Activated naive CD8-positive, alpha-beta T cell treated with anti-CD3 and anti-CD28 coated beads for 36 hours (primary cell): ENCODE data around the gene GPC6. TPM values are rescaled to one million over a fixed set of nuclear protein-coding genes. Genes with fewer than 3 reads are reported as not detected.
"Not testable (repeated sequence)": the region's sequence is repeated elsewhere in the genome, so short reads cannot be mapped to it uniquely, and the experiment has no call there.

ENCODE experiments used
- DNase-seq: peaks from one replicate; pipeline ENCODE4 v3.0.0; 2021
- H3K27ac Mint-ChIP-seq: one replicate; pipeline ENCODE4 v1.8.0; 2022; ENCODE audit warnings: mild to moderate bottlenecking, moderate library complexity, mixed read lengths
- H3K27me3 Mint-ChIP-seq: one replicate; pipeline ENCODE4 v1.8.0; 2022; ENCODE audit warnings: mild to moderate bottlenecking, mixed read lengths
- H3K36me3 Mint-ChIP-seq: one replicate; pipeline ENCODE4 v1.8.0; 2021; ENCODE audit warnings: mild to moderate bottlenecking, mixed read lengths
- H3K4me1 Mint-ChIP-seq: one replicate; pipeline ENCODE4 v1.8.0; 2021; ENCODE audit warnings: mixed read lengths
- H3K4me3 Mint-ChIP-seq: one replicate; pipeline ENCODE4 v1.8.0; 2022; ENCODE audit warnings: mild to moderate bottlenecking, moderate library complexity, mixed read lengths
- H3K9me3 Mint-ChIP-seq: one replicate; pipeline ENCODE4 v1.8.0; 2022; ENCODE audit warnings: mixed read lengths
- total RNA-seq, 2 experiments: library from RNA; stranded (reverse); gene quantifications; one replicate each; pipeline ENCODE4 v1.2.3, GENCODE V29; 2021

Gene GPC6
- total RNA-seq, 2 experiments from 2014 or later = not detected

DNA sequence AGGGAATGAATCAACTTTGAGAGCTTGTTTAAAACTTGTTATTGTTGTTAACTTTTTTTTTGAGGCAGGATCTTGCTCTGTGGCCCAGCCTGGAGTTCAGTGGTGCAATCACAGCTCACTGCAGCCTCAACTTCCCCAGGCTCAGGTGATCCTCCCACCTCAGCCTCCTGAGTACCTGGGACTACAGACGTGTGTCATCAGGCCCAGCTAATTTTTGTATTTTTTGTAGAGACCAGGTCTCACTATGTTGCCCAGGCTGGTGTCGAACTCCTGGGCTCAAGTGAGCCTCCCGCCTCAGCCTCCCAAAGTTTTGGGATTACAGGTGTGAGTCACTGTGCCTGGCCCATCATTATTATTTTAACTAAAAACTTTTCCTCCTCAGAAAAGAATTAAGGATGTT, 1117.1 kb downstream of the GPC6 start:
- not testable (repeated sequence) for H3K36me3 Mint-ChIP-seq, H3K27ac Mint-ChIP-seq, H3K4me3 Mint-ChIP-seq, DNase-seq, H3K9me3 Mint-ChIP-seq, H3K27me3 Mint-ChIP-seq
- H3K4me1 Mint-ChIP-seq = peaks cover 15% of the 10 kb centered on the region

DNA sequence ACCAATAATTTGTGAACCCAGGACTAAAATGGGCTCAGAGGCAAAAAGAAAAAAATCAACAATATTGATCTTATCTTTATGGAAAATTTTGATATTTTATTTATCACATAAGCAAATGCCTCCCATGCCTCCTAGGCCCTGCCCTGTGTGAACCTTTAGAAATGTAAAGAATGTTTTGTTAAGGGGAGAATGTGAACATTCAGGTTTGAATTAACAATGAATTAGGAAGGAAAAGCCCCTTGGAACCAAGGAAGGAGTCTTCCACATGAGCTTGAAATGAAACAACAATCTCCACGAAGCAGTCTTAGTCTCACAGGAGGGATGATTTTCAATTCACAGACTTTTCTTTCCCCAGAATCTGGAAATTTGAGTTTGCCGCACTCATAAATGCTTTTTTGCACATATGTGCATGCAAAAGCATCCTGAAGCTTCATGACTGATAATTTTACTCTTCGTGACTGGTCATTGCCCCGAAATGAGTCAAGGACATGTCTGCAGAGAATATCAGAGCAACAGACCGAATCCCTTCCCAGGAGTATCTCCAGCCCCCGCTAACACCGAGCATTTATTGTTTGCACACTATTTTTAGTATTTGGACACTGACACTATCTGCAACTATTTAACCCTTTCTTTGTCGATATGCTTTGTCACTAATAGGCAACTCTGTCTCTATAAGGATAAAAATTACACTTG, 1117.7 kb downstream of the GPC6 start:
- Mint-ChIP-seq H3K27ac (no peak overlapping the region), H3K27me3 (no peaks in the 10 kb centered on the region), H3K9me3 (no peaks in the 10 kb centered on the region), H3K36me3 (no peaks in the 10 kb centered on the region), H3K4me3 (no peak overlapping the region), H3K4me1 (peaks cover 15% of the 10 kb centered on the region)
- DNase-seq = no peak

DNA sequence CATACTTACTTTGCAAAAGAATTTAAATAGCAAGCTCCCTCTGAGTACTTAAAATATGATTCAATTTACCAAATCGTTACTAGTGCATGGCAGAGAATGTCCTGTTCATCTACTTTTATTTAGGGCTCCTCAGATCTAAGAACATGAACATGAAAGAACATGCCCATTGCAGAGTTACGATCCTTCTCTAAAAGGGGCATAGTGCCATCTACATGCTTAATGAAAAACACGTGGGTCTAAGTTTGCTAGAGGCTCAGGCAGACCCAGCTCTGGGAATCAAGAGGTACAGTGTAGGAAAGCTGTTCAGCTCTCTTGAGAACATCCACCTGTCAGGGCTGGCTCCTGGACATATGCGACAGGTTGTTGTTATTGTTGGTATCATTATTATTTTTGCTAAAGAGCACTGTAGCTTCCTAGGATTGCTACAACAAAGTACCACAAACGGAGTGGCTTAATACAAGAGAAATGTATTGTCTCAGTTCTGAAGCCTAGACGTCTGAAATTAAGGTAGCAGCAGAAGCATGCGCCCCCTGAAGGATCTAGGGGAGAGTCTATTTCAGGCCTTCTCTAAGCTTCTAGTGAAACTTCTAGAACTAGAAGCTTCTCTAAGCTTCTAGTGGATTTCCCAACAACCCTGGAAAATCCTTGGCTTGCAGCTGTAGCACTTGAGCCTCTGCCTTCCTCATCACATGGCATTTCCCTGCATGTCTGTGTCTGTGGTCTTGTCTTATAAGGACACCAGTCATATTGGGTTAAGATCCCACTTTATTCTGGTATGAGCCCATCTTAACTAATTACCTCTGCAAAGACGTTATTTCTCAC, 1119.0 kb downstream of the GPC6 start:
- Mint-ChIP-seq H3K27me3 (no peaks in the 10 kb centered on the region), H3K4me3 (no peak overlapping the region), H3K4me1 (peaks cover 16% of the 10 kb centered on the region), H3K9me3 (no peaks in the 10 kb centered on the region), H3K36me3 (no peaks in the 10 kb centered on the region), H3K27ac (no peak overlapping the region)
- DNase-seq = no peak

DNA sequence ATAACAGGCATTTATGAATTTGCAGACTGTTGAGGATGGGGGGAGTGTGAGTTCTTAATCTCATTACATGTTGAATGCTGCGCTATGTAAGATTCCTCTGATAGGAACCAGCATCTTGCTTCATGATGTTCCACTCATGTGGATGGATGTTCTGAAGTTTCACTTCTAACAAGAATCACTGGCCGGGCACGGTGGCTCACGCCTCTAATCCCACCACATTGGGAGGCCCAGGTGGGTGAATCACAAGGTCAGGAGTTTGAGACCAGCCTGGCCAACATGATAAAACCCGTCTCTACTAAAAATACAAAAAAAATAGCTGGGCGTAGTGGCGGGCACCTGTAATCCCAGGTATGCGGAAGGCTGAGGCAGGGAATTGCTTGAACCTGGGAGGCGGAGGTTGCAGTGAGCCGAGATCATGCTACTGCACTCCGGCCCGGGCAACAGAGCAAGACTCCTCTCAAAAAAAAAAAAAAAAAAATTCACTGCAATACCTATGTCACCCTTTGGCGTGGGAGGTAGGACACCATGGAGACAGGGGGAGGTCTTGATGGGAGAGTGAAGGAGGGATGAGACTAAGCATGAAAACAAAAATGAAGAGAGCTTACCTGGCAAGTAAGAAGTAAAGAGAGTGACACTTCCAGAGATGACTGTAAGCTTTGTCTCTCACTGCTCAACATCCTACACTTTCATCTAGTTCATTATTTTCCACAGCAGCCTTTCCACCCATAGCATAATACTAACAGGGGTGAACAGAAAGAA, 1119.8 kb downstream of the GPC6 start:
- H3K9me3 Mint-ChIP-seq = no peaks in the 10 kb centered on the region
- no peak overlapping the region for H3K4me3 Mint-ChIP-seq
- no peaks in the 10 kb centered on the region for H3K36me3 Mint-ChIP-seq
- peaks cover 24% of the 10 kb centered on the region for H3K4me1 Mint-ChIP-seq
- no peak overlapping the region for H3K27ac Mint-ChIP-seq
- no peak for DNase-seq
- no peaks in the 10 kb centered on the region for H3K27me3 Mint-ChIP-seq

DNA sequence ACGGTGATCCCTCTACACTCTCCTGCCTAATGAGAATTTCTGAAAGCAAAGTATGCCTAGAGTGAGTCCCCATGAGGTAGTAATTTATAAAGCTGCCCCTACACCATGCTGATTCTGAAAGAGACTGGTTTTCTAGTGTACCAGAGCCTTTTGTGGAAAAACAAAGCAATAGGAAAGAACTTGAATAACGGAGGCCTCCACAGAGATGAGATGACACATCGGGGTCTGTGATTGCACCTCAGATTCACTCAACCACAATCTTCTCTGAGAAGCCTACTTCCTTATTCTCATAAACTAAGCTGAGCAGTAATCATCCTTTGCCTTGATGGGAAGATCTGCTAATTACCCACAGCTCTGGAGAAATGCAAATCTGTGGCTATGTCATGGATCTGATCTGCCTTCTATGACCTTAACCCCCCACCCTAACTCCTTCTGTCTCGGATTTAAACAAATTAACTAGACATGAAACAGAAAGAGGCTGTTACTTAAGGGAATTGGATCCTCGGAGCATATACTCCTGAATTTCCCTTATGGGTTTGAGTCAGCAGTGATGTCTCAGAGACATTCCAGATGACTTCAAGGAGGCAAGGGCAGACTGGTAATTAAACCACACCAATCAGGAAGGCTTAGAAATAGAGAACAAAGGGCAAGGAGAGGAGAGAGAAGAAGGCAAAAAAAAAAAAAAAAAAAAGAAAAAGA, 1124.8 kb downstream of the GPC6 start:
- H3K27me3 Mint-ChIP-seq = no peaks in the 10 kb centered on the region
- H3K27ac Mint-ChIP-seq = peak overlapping the region; percentile 30
- no peak overlapping the region for H3K4me3 Mint-ChIP-seq
- no peaks in the 10 kb centered on the region for H3K9me3 Mint-ChIP-seq
- no peaks in the 10 kb centered on the region for H3K36me3 Mint-ChIP-seq
- peak; percentile 8 for DNase-seq
- peaks cover 22% of the 10 kb centered on the region for H3K4me1 Mint-ChIP-seq

DNA sequence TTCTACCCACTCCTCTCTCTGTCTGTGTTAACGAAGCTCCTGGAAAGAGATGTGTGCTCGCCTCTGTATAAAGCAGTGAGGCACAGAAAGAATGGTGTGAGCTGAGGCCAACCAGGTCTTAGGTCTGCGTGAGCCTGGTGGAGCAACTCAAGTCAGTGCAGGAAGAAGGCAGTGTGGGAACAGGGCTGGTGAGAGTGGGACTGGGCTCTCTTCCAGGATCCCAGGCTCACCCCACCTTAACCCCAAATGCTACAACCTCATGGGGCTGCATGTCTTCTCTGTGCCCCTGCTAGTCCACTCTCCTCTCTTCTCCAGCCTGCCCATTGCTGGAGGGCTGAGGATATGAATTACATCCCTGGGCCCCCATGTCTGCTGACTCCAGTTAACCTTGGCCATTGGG, 1125.5 kb downstream of the GPC6 start:
- Mint-ChIP-seq H3K4me1 (peaks cover 17% of the 10 kb centered on the region), H3K27ac (no peak overlapping the region), H3K36me3 (no peaks in the 10 kb centered on the region), H3K9me3 (no peaks in the 10 kb centered on the region), H3K4me3 (no peak overlapping the region), H3K27me3 (no peaks in the 10 kb centered on the region)
- DNase-seq = no peak

DNA sequence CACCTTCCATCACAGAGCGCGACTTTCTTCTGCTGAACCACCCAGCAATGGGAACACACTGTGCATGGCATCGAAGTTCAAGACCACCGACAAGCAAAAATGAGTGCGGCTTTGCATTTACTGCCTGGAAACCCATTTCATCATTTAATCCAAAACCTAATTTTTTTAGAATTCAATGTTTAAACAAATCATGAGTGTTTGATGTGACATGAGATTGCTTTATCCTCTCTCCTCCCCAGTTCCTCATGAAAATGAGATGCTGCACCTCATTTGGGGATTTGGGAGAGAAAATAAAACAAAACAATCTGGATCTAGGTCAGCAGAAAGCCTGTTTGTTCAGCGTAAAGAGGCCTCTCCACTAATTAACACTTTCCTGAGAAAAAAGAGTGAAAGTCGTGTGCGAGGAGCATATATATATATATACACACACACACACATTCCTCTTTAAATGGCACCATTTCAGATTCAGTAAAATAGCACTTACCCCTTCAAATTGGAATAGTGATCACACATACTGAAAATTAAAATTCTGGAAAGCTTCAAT, 1126.6 kb downstream of the GPC6 start:
- Mint-ChIP-seq H3K9me3 (no peaks in the 10 kb centered on the region), H3K27ac (no peak overlapping the region), H3K4me1 (peaks cover 14% of the 10 kb centered on the region), H3K4me3 (no peak overlapping the region), H3K36me3 (no peaks in the 10 kb centered on the region), H3K27me3 (no peaks in the 10 kb centered on the region)
- no peak for DNase-seq

DNA sequence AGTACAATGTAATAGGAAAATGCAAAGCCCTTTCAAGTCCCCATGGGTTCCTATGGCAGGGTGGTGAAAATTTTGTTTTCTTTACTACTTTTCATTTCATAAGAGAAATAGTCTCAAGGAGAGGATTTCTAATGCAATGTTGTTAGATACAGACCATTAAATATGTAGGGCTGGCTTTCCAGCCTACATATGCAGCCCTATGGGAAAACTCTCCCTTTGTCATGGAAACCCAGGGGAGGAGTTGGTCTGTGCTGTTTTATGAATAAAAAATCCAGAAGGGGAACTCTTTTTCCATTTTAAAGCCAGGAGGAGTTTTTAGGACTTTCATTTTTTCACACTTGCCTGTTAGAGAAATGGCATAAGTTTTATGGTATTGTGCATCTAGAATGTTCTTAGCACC, 1133.3 kb downstream of the GPC6 start:
- peaks cover 5% of the 10 kb centered on the region for H3K4me1 Mint-ChIP-seq
- H3K36me3 Mint-ChIP-seq = no peaks in the 10 kb centered on the region

DNA sequence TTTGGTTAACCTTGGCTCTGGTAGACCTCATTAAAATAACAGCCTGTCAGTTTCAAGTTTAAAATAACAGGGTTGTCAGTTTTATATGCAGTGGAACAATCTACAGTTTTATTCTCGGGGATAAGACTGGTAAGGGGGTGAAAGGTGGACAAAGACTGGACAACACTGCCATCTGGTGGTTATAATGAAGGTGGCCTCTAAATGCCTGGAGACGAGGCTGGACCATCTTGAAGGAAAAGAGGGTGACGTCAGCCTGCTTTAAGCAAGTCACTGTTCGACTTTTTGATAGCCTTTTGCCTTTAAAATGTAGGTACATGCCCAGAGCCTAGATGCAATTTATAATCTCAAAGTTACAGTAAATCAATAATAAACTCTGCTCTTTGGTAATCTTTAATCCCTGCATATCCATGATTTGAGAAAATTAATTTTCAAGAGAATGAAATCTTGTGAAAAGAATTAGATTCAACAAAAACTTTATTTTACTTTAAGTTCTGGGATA, 1135.9 kb downstream of the GPC6 start:
- Mint-ChIP-seq H3K36me3 (no peaks in the 10 kb centered on the region), H3K27me3 (peaks cover 4% of the 10 kb centered on the region), H3K4me1 (peaks cover 5% of the 10 kb centered on the region), H3K4me3 (no peak overlapping the region), H3K27ac (no peak overlapping the region), H3K9me3 (no peaks in the 10 kb centered on the region)
- DNase-seq = peak; percentile 54

More for the DNA sequence above, 1133.3 kb downstream of the GPC6 start:
- Mint-ChIP-seq H3K9me3 (no peaks in the 10 kb centered on the region), H3K27ac (no peak overlapping the region), H3K4me3 (no peak overlapping the region), H3K27me3 (peaks cover 4% of the 10 kb centered on the region)
- DNase-seq = no peak

DNA sequence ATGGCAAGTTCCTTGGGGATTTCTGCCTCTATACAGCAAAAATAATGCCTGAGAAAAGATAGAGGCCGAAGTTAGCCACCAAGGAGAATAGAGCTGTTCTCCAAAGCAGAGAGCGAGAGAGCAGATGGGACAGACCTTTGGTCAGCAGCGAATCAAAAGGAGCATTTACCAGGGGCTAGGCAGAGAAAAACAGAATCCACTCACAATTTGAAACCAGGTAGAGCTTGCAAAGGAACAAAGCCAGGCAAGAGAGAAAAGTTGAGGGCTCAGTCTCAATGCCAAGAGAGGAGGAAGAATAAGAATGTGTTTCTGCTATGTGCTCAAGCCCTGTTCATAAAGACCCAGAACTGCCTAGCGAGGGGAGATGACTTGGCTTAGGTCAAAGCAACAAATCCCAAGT, 1140.1 kb downstream of the GPC6 start:
- Mint-ChIP-seq H3K36me3 (no peaks in the 10 kb centered on the region), H3K27ac (no peak overlapping the region), H3K27me3 (peaks cover 4% of the 10 kb centered on the region), H3K4me3 (no peak overlapping the region), H3K9me3 (no peaks in the 10 kb centered on the region), H3K4me1 (peaks cover 5% of the 10 kb centered on the region)
- no peak for DNase-seq

DNA sequence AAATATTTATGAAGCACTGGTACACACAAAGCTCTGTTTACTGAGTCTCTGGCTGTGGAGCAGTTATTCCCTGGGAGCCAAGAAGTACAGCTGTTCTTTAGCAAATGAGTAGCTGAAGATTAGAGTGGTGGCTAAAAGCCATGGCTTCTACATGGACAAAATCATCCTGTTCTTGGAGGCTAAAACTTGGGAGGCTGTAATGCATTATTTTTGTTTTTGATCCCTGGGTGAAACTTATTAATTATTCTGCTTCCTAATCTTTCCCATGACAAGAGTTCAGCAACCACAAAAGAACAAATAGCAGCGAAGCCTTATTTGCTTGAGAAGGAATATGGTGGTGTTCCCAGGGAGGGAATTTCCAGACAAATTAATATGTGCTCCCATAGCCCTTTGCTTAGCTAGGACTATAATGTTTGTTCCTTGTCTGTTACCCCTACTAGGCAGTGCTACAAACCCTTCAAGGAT, 1143.4 kb downstream of the GPC6 start:
- Mint-ChIP-seq H3K4me1 (no peaks in the 10 kb centered on the region), H3K27ac (no peak overlapping the region), H3K27me3 (peaks cover 5% of the 10 kb centered on the region), H3K36me3 (no peaks in the 10 kb centered on the region), H3K4me3 (no peak overlapping the region), H3K9me3 (no peaks in the 10 kb centered on the region)
- no peak for DNase-seq

DNA sequence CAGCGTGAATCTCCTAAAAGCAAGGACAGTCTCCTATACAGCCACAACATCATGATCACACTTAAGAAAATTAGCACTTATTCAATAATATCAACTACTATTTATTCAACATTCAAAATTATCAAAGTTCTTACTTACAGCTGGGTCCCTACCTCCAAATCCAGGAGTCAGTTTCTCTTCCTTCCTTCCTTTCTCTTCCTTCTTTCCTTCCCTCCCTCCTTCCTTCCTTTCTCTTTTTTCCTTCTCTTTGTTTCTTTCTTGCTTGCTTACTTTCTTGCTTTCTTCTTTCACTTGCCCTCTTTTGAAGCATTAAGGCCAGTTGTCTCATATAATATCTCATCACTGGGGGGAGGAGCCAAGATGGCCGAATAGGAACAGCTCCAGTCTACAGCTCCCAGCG, 1145.2 kb downstream of the GPC6 start:
- Mint-ChIP-seq H3K4me1 (no peaks in the 10 kb centered on the region), H3K27ac (no peak overlapping the region), H3K4me3 (no peak overlapping the region), H3K9me3 (no peaks in the 10 kb centered on the region), H3K36me3 (no peaks in the 10 kb centered on the region), H3K27me3 (peaks cover 5% of the 10 kb centered on the region)
- no peak for DNase-seq

DNA sequence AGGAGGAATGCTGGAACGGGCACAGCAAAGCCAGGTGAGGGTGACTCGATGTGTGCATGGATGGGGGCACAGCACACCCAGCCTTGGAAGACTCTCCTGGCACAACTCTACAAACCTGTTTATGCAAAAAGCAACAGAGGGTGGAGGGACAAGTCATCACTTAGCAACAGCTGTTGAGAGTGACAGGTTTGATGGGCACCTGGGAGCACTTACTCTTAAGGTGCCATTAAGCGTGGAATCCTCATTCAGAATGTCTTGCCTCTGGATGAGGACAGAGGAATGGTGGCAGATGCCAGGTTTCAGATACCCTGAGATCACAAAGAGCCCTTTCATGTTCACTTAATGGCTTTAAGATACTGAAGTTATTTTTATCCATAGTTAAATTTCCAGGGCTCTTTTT, 1155.9 kb downstream of the GPC6 start:
- Mint-ChIP-seq H3K27me3 (no peaks in the 10 kb centered on the region), H3K36me3 (no peaks in the 10 kb centered on the region), H3K4me1 (peaks cover 8% of the 10 kb centered on the region), H3K9me3 (no peaks in the 10 kb centered on the region), H3K4me3 (no peak overlapping the region), H3K27ac (no peak overlapping the region)
- no peak for DNase-seq

DNA sequence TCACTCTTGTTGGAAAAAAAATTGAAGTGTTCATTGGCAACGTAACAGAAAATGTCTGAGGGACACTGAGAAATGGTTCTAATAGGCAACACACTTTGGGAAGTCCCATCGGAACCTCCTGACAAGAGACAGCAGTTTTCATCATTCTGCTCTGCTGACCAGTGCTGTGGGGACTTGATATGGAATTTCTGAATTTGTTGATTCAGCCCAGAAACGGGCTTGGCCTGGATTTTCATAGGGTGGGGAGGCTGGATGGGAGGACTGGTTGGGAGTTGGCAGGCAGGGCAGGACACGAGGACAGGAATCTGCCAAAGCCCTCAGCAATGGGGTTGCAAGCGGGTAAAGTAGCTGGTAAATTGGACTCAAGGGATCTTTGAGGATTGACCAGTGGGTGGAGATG, 1156.4 kb downstream of the GPC6 start:
- no peak overlapping the region for H3K4me3 Mint-ChIP-seq
- H3K36me3 Mint-ChIP-seq = no peaks in the 10 kb centered on the region
- H3K9me3 Mint-ChIP-seq = no peaks in the 10 kb centered on the region
- no peak for DNase-seq
- H3K4me1 Mint-ChIP-seq = peaks cover 11% of the 10 kb centered on the region
- no peaks in the 10 kb centered on the region for H3K27me3 Mint-ChIP-seq
- H3K27ac Mint-ChIP-seq = no peak overlapping the region
